Measurements from ENCODE around the gene FABP6. TPM values are rescaled to one million over a fixed set of nuclear protein-coding genes. Genes with fewer than 3 reads are reported as not detected.
A peak's percentile ranks its signal among the peaks of the same experiment; 100 is the strongest.

FABP6 gene
- total RNA-seq (1 to 10 TPM in 9 of 10 donors, under 1 TPM in 1; 0.88 to 5.2 (median 1.4) TPM), polyA plus RNA-seq (1 to 10 TPM in 1 of 2 donors, under 1 TPM in 1; 0.13 to 5.9 TPM)
- long read RNA-seq, donor 1, partial matches to known transcripts, result 3 of 4 reads
- long read RNA-seq, donor 1, other reads (novel, unspliced or antisense), result 1 of 4 reads
- long read RNA-seq, donor 2, result 0 reads
- long read RNA-seq, donor 3, result 0 reads

GRCh38 chr5:160229190-160229742, at the start of gene FABP6:
FABP6 (plus strand) TSS chr5:160229506; CDS start chr5:160229558, 52 bp downstream.
- 76 to 79% methylated on average over 7 of the region's 7 CpGs for WGBS, 2 donors
- DNase-seq (no peak), ATAC-seq (no peak)
- no peak within 1 kb of the TSS for H3K27ac ChIP-seq
- intact Hi-C loops (cut with DNase I), result no loop called here
- TF ChIP-seq, protein P1, sequence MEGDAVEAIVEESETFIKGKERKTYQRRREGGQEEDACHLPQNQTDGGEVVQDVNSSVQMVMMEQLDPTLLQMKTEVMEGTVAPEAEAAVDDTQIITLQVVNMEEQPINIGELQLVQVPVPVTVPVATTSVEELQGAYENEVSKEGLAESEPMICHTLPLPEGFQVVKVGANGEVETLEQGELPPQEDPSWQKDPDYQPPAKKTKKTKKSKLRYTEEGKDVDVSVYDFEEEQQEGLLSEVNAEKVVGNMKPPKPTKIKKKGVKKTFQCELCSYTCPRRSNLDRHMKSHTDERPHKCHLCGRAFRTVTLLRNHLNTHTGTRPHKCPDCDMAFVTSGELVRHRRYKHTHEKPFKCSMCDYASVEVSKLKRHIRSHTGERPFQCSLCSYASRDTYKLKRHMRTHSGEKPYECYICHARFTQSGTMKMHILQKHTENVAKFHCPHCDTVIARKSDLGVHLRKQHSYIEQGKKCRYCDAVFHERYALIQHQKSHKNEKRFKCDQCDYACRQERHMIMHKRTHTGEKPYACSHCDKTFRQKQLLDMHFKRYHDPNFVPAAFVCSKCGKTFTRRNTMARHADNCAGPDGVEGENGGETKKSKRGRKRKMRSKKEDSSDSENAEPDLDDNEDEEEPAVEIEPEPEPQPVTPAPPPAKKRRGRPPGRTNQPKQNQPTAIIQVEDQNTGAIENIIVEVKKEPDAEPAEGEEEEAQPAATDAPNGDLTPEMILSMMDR (IDR thresholded peaks at IDR 0.05), result no peak
- H3K27me3 ChIP-seq, result no peaks in the 10 kb centered on the region
- H3K4me3 ChIP-seq, result no peak within 1 kb of the TSS
- H3K9me3 ChIP-seq, result no peaks in the 10 kb centered on the region
- H3K4me1 ChIP-seq, result peaks cover 0 to 9% (median 0%) of the 10 kb centered on the region in 9 donors
- no peaks in the 10 kb centered on the region for H3K36me3 ChIP-seq

DNA sequence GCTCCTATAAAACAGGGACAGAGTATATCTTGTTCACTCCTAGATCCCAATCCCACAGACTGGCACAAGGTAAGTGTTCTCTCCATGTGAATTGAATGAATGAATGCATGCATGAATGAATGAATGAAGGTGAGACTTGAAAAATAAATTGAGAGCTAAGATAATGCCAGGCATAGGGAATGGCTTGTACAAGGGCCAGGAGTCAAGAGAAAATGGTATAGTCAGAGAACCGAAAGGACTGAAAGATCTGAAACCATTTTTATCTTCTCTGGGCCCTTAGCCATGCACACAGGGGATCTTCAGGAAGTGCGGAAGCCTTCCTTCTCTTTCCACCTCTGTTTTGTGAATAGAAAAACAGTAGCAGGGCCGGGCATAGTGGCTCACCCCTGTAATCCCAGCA, 48.4 kb upstream of the FABP6 start:
- Histone ChIP-seq H3K4me1 (peaks cover 0 to 3% (median 0%) of the 10 kb centered on the region in 9 donors), H3K27me3 (no peaks in the 10 kb centered on the region), H3K4me3 (no peak overlapping the region), H3K9me3 (no peaks in the 10 kb centered on the region), H3K27ac (no peak overlapping the region), H3K36me3 (no peaks in the 10 kb centered on the region)
- TF ChIP-seq, protein P1 (IDR thresholded peaks at IDR 0.05), result no peak
- WGBS, 2 donors, result 86 to 90% methylated on average over 3 of the region's 3 CpGs
- intact Hi-C loops (cut with DNase I), result no loop called here
- DNase-seq (no peak), ATAC-seq (no peak)

GRCh38 chr5:160181965-160182622, 47.2 kb upstream of the FABP6 start:
- ATAC-seq (no peak), DNase-seq (no peak)
- no peaks in the 10 kb centered on the region for H3K9me3 ChIP-seq
- no peak overlapping the region for H3K27ac ChIP-seq
- TF ChIP-seq, protein P1 (IDR thresholded peaks at IDR 0.05), result no peak
- H3K27me3 ChIP-seq, result no peaks in the 10 kb centered on the region
- 77 to 83% methylated on average over 9 of the region's 9 CpGs for WGBS, 2 donors
- H3K4me3 ChIP-seq, result no peak overlapping the region
- H3K4me1 ChIP-seq, result no peaks in the 10 kb centered on the region
- intact Hi-C loops (cut with DNase I), result no loop called here
- H3K36me3 ChIP-seq, result no peaks in the 10 kb centered on the region

- TF ChIP-seq, protein P1 (IDR thresholded peaks at IDR 0.05), result no peak
- Histone ChIP-seq H3K36me3 (no peaks in the 10 kb centered on the region), H3K4me1 (peaks cover 0 to 6% (median 0%) of the 10 kb centered on the region in 9 donors), H3K9me3 (no peaks in the 10 kb centered on the region), H3K27ac (no peak overlapping the region), H3K4me3 (no peak overlapping the region), H3K27me3 (no peaks in the 10 kb centered on the region)
- 43 to 56% methylated on average over 2 of the region's 2 CpGs for WGBS, 2 donors
- intact Hi-C loops (cut with DNase I), result no loop called here
- DNase-seq, result no peak
- ATAC-seq, result peak in 1 of 8 donors; percentile 29
These were observed 46.2 kb upstream of the FABP6 start for GRCh38 chr5:160183075-160183474.
